Activated T-cell treated with anti-CD3 and anti-CD28 coated beads for 48 hours (primary cell): ENCODE results near the gene GRK7.
A peak's percentile ranks its signal among the peaks of the same experiment; 100 is the strongest.

ENCODE experiments used
- DNase-seq: peaks from one replicate; pipeline ENCODE4 v3.0.0-alpha.2; 2020; ENCODE audit warnings: low read depth

The GRK7 gene, protein sequence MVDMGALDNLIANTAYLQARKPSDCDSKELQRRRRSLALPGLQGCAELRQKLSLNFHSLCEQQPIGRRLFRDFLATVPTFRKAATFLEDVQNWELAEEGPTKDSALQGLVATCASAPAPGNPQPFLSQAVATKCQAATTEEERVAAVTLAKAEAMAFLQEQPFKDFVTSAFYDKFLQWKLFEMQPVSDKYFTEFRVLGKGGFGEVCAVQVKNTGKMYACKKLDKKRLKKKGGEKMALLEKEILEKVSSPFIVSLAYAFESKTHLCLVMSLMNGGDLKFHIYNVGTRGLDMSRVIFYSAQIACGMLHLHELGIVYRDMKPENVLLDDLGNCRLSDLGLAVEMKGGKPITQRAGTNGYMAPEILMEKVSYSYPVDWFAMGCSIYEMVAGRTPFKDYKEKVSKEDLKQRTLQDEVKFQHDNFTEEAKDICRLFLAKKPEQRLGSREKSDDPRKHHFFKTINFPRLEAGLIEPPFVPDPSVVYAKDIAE (N-terminal part only)

GRCh38 chr3:141763088-141763750, at the start of gene GRK7:
Gene GRK7 (plus strand): TSS chr3:141763408. CDS start chr3:141778285, 14,877 bp downstream.
- DNase-seq, result no peak

- no peak for DNase-seq
Observed at GRCh38 chr3:141714671-141715070, 48.5 kb upstream of the GRK7 start.

DNA sequence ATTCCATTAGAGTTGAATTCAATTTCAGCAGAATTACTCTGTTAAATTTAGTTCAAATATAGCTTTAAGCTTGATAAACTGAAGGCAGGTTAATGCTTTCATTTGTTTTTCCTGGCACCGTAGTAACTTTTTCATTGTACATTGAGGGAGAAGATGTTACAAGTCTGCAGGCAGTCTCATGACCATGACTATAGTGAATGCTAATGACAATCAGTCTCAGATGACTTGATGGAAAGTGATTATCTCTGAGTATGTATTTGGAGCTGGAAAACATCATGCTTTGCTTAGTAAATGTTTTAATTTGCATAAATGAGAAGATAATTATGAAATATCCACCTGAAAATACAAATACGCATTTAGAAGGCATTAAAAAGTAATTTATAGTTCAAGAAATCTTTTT, 41.1 kb upstream of the GRK7 start:
- DNase-seq, result no peak

DNA sequence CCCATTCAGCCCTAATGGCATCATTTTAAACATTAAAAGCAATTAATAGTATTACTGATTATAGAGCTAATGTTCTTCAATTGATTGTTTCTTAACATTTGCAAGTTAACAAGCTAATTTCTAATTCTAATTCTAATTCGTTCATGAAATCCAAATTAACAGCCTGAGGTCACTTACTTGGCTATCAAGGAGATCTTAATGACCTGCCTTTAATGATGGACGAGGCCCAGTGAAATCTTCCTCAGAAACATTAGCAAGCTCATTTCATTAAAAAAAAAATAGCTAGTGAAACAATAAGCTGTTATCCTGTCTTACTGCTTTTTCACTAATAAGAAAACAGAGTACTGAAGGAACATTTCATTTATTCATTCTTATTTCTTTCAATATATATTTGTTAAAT, 40.6 kb upstream of the GRK7 start:
- DNase-seq, result no peak

DNA sequence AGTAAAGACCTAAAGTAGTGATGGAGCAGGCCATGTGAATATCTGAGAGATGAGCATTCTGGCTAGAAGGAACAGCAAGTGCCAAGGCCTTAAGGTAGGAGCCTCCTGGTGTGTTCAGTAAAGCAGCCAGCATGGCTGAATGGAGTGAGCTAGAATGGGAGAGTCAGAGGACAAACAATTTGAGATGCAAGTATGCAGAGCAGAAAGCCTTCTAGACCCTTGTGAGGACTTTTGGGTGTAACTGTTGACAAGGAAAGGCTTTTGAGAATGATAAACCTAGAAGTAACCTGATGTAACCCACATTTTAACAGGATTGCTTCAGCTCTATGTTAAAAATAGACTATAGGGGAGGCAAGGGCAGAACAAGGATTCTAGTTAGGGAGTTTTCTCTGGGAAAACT, 40.0 kb upstream of the GRK7 start:
- DNase-seq, result no peak

DNA sequence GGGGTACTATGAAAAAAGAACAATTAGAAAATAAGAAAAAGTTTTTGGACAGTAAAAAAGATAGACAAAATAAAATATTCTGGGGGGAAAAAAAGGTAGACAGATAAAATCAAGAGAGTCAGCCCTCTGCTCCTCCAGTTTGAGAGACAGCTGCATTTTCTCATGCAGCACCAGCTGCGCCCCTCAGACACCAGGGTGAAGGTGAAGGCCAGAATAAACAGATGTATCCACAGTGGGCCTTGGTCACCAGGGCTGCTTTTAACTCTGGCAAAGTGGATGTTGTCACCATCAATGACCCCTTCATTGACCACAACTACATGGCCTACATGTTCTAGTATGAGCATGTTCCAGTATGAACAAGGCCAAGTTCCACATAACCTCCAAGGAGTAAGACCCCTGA, 39.0 kb upstream of the GRK7 start:
- DNase-seq, result no peak

- DNase-seq, result no peak
Observed at GRCh38 chr3:141725036-141725435, 38.2 kb upstream of the GRK7 start.

DNA sequence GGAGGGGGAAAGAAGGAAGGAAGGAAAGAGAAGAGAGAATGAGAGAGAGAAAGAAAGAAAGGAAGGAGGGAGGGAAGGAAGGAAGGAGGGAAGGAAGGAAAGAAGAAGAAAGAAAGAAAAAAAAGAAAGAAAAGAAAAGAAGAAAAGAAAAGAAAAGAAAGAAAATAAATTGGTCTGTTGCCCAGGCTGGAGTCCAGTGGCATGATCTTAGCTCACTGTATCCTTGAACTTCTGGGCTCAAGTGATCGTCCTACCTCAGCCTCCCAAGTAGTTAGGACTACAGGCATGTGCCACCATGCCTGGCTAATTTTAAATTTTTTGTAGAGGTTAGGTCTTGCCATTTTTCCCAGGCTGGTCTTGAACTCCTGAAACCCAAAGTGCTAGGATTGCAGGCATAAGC, 36.7 kb upstream of the GRK7 start:
- no peak for DNase-seq

GRCh38 chr3:141728355-141728892, 34.8 kb upstream of the GRK7 start:
- no peak for DNase-seq

GRCh38 chr3:141729240-141729639, 34.0 kb upstream of the GRK7 start:
- DNase-seq, result no peak

GRCh38 chr3:141735176-141735575, 28.0 kb upstream of the GRK7 start:
- DNase-seq, result no peak

GRCh38 chr3:141735770-141736465, 27.3 kb upstream of the GRK7 start:
- no peak for DNase-seq

DNA sequence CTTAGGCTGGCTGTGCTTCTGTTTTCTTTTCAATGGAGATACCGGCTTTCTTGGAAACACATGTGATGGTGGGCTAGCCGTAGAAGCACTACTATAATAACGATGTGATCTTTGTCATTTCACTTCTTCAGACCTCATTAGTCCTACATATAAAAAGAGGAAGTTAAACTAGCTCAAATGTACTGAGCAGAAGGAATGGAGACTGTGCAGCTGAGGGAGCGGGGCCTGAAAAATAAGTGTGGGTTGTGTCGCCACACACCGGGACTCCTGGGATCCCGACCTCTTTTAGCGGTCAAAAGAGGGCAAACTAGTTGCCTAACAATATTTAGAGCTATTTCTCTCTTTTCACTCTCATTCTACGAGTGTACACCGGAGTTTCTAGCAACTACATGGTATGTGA, 26.1 kb upstream of the GRK7 start:
- DNase-seq, result no peak

DNA sequence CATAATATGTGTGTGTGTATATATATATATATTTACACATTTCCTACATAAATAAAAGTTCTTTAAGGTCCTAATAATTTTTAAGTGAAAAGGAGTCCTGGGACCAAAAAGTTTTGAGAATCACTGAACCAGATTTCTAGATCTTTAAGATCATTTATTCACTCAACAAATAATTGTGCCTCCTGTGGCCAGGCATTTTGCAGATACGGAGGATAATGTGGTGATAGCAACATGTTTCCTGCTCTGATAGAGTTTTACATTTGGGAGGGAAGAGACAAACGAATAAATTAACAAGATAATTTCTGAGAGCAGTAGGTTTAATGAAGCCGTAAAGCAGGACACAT, 25.6 kb upstream of the GRK7 start:
- DNase-seq, result no peak

DNA sequence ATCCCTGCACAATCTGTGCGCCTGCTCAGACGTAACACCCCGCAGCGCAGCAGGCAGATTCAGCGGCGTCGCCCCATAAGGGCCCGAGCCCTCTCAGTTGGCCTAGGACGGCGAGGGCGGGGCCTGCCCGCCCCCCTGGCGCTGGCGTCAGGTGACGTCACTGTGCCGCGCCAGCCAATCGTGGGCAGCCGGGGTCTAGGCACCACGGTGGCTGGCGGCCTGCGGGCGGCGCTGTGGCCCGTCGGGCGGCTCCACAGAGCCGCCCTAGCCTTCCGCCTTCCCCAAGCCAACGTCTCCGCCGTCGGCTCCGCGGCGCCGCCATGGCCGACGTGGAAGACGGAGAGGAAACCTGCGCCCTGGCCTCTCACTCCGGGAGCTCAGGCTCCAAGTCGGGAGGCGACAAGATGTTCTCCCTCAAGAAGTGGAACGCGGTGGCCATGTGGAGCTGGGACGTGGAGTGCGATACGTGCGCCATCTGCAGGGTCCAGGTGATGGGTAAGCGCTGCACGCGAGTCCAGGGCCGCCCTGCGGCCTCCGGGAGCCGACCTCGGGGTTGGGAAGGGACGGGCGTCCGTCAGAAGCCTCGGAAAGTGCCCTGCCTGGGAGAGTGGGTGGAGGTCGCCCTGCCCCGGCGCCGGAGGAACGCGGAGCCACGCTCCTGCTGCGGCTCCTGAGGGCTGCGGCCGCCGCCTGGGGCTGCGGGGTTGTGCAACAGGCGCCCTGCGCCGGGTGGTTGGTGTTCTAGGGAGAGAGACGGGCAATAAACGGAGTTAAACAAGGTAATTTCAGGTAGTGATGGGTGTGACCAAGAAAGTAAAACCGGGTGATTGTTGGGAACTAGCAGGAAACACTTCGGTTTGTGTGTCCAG, 25.0 kb upstream of the GRK7 start, which contains the start of gene RNF7:
Gene RNF7 (plus strand): TSS at position 277 of the 869 bp plus-strand sequence. CDS start 44 bp downstream, at position 321.
- peak; percentile 99 for DNase-seq

DNA sequence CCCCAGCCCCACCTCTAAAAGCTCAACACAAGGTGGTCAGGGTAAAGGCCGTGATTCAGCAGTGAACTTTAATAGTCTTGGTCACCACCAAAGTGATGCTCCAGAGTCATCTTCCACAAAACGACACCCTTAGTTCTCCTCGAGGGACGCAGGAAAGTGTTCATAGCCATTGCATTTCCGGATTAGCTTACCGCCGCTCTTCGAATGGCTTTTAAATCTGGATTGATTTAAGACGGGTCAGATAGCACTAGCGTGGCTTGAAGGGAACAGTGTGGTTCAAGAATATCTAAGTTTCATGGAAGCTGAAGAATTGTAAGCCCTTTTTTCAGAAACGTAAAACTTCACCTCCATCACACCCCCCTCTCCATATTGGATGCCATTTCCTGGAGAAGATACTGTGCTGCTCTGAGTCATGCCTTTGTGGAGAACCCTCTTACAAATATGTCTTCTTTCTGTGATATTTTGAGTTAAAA, 24.3 kb upstream of the GRK7 start:
- no peak for DNase-seq

DNA sequence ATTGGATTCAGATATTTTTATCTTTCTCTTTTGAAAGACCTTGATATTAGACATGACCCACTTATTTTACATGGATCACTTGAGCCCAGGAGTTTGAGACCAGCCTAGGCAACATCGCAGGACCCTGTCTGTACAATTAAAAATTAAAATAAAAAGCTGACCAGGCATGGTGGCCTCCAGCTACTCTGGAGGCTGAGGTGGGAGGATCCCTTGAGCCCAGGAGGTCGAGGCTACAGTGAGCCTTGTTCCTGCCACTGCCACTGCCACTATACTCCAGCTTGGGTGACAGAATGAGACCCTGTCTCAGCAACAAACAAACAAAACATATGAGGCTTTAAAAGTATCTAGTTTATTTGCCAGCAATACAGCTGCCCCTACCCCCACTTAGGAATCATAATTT, 23.5 kb upstream of the GRK7 start:
- no peak for DNase-seq

GRCh38 chr3:141740349-141740748, 22.9 kb upstream of the GRK7 start:
- DNase-seq, result no peak

DNA sequence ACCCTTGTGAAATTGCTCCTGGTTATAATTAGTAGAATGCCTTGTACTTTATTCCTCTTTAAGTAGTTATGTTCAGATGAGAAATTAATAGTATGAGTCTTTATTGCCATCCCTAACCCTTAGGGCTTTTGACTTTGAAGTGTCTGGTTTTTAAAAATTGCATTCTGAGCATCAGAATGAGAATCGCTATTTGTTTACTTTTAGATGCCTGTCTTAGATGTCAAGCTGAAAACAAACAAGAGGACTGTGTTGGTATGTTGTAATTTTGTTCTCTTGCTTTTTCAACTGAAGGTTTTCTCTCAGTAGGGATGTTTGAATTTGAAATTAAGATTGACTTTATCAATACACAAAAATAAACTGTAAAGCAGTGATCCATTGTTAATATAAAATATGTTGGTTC, 19.9 kb upstream of the GRK7 start:
- no peak for DNase-seq

DNA sequence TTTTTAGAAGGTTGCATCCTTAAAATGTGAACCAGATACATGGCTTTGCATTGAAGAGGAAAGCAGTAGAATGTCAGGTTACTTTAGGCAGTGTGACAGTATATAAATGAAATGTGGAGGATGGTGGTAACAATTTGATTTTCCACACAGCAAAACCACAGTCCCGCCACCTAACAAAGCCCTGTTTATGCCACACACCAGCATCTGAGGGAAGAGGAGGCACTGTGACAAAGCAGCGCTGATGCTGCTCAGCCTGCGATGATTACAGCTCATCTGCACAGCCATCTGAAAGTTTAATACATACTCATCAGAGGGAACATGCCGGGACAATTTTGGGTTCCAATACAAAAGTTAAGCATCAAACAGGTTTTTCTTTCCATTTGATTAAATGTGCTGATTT, 16.2 kb upstream of the GRK7 start:
- DNase-seq, result no peak

- no peak for DNase-seq
Observed at GRCh38 chr3:141753399-141753798, 9.8 kb upstream of the GRK7 start.
